HepG2 (cell line): ENCODE data around the gene IL15RA. TPM values are rescaled to one million over a fixed set of nuclear protein-coding genes. Genes with fewer than 3 reads are reported as not detected.

Source experiments
- ATAC-seq: fragments of 200-7000 bp; cut with Tn5 transposase; 3 replicates; pipeline ENCODE4 v1.9.1; 2020; ENCODE audit warnings: mild to moderate bottlenecking, moderate library complexity
- BruUV-seq: library from RNA; stranded (reverse); fragments of 400-500 nt; replicated peaks from 2 replicates; lab custom pipeline; 2021; lab: Mats Ljungman, UMichigan
- CTCF ChIA-PET: fragments of 300-600 bp; formaldehyde crosslinking; extraction: SDS; loops from one replicate; lab custom pipeline; 2021; ENCODE audit warnings: low total read pairs, inconsistent platforms, low intra/inter-chr PET ratio; lab: Yijun Ruan, JAX
- POLR2A ChIA-PET: fragments of 350-600 bp; sonication (Branson Sonifier 250); formaldehyde crosslinking; loops from one replicate; lab custom pipeline; 2020; ENCODE audit warnings: antibody characterized with exemption, inconsistent platforms; lab: Yijun Ruan, JAX
- DNase-seq: peaks from one replicate; pipeline ENCODE4 v3.0.0-alpha.2; 2015; ENCODE audit warnings: low spot score
- FAIRE-seq: peaks from 3 replicates; lab custom pipeline; 2011; peaks lifted over from hg19 to GRCh38; lab: Jason Lieb, UNC
- H2AFZ ChIP-seq: one replicate; pipeline ENCODE4 v1.6.1; 2011; ENCODE audit warnings: low read length, inconsistent platforms
- H3K27ac ChIP-seq: fragments of 300-600 bp; 3 replicates; pipeline ENCODE4 v1.8.0; 2011; ENCODE audit warnings: mixed run types, mild to moderate bottlenecking, mixed read lengths, low read length, inconsistent platforms; ENCODE audit not compliant: insufficient read depth; ENCODE audit errors: extremely low read length
- H3K27me3 ChIP-seq, 2 experiments: fragments of 200-600 bp in 1 of 2; 2 replicates in 1 of 2; 3 replicates in 1 of 2; pipeline versions ENCODE4 v1.6.0 to v1.8.0; 2011; ENCODE audit warnings: low read length in 2 of 2, mild to moderate bottlenecking in 2 of 2, moderate library complexity in 2 of 2, inconsistent platforms in 1 of 2; ENCODE audit not compliant: insufficient read depth in 2 of 2, control insufficient read depth in 1 of 2
- H3K36me3 ChIP-seq, 2 experiments: fragments of 200-600 bp in 1 of 2; replicated peaks in 1 of 2; 2 replicates in 1 of 2; 3 replicates in 1 of 2; pipeline versions ENCODE4 v1.5.1 to v1.8.0; 2011; ENCODE audit warnings: low read length in 2 of 2, inconsistent platforms in 1 of 2; ENCODE audit not compliant: insufficient read depth in 2 of 2, control insufficient read depth in 1 of 2
- H3K4me1 ChIP-seq: 2 replicates; pipeline ENCODE4 v1.5.1; 2012; ENCODE audit warnings: low read length, inconsistent platforms; ENCODE audit not compliant: insufficient read depth
- H3K4me2 ChIP-seq: 2 replicates; pipeline ENCODE4 v1.6.0; 2011; ENCODE audit warnings: low read depth, low read length, inconsistent platforms
- H3K4me3 ChIP-seq, 3 experiments: fragments of 200-600 bp in 1 of 3; sonication (generic), shearing (Covaris generic) in 1 of 3; replicated peaks in 1 of 3; 2 replicates each; pipeline ENCODE4 v1.5.1; 2011 to 2016; ENCODE audit warnings: low read length in 3 of 3, inconsistent platforms in 2 of 3, low read depth in 2 of 3, mild to moderate bottlenecking in 2 of 3, control low read depth in 1 of 3, mixed read lengths in 1 of 3; ENCODE audit not compliant: insufficient read depth in 1 of 3
- H3K79me2 ChIP-seq: one replicate; pipeline ENCODE4 v1.6.1; 2011; ENCODE audit warnings: low read length, inconsistent platforms; ENCODE audit not compliant: insufficient read depth
- H3K9ac ChIP-seq: 2 replicates; pipeline ENCODE4 v1.6.0; 2011; ENCODE audit warnings: mild to moderate bottlenecking, low read depth, low read length, inconsistent platforms; ENCODE audit not compliant: insufficient read depth
- H3K9me3 ChIP-seq: 2 replicates; pipeline ENCODE4 v1.5.1; 2012; ENCODE audit warnings: mild to moderate bottlenecking, low read length
- H4K20me1 ChIP-seq: 2 replicates; pipeline ENCODE4 v1.6.0; 2011; ENCODE audit warnings: inconsistent platforms, mild to moderate bottlenecking, low read length, moderate library complexity; ENCODE audit not compliant: insufficient read depth
- ATF4 ChIP-seq, 2 experiments: fragments of 450-650 bp in 1 of 2; sonication (generic) in 1 of 2; formaldehyde crosslinking; IDR thresholded peaks; 2 replicates each; pipeline versions ENCODE4 v1.5.0 to v1.8.0; 2020 to 2022; ENCODE audit warnings: mild to moderate bottlenecking in 1 of 2, missing genetic modification reagents in 1 of 2
- DBP ChIP-seq: sonication (generic); formaldehyde crosslinking; IDR thresholded peaks from 2 replicates; pipeline ENCODE4 v1.4.0; 2020; ENCODE audit warnings: missing genetic modification reagents; ENCODE audit errors: not compliant biosample characterization
- HNRNPLL ChIP-seq: fragments of 200-400 bp; formaldehyde crosslinking; IDR thresholded peaks from 2 replicates; pipeline ENCODE4 v1.6.1; 2017; ENCODE audit warnings: mild to moderate bottlenecking, low read depth, low read length; ENCODE audit not compliant: poor library complexity, severe bottlenecking
- ZNF253 ChIP-seq: sonication (generic); formaldehyde crosslinking; IDR thresholded peaks from 2 replicates; pipeline ENCODE4 v1.8.0; 2022; ENCODE audit warnings: mild to moderate bottlenecking, missing genetic modification reagents, borderline replicate concordance
- WGBS: methylation state at CpG from one replicate; pipeline ENCODE4 v1.1.6; 2017; ENCODE audit warnings: low lambda C conversion rate; 5-methylcytosine and 5-hydroxymethylcytosine counted together
- in situ Hi-C: cut with HindIII; loops from 2 replicates; pipeline ENCODE4 v1.10.0; 2017; ENCODE audit warnings: low pct_unique_long_range_greater_than_20kb; ENCODE audit not compliant: extremely low pct_ligation_motif_present
- intact Hi-C: fragments of 100-400 bp; cut with micrococcal nuclease; formaldehyde crosslinking; loops from one replicate; pipeline ENCODE4 v1.10.0; 2022; ENCODE audit not compliant: unreplicated experiment
- polyA plus RNA-seq, 8 experiments: library from polyadenylated mRNA; depleted of rRNA in 3 of 8; stranded (reverse) in 7 of 8; unstranded in 1 of 8; fragments of >200 nt; fragmentation: Illumina TruSeq in 4 of 8; extraction: Trizol in 4 of 8; gene quantifications; 2 replicates each; pipeline versions ENCODE4 v1.2.1 to v1.2.3, GENCODE V29; 2011 to 2016; ENCODE audit warnings: low read depth in 4 of 8, missing spikeins in 1 of 8, mixed read lengths in 1 of 8; ENCODE audit not compliant: insufficient read depth in 1 of 8
- total RNA-seq, 5 experiments: library from RNA; depleted of rRNA; stranded (reverse); fragments of >200 nt; fragmentation: Illumina TruSeq; extraction: Trizol; gene quantifications; 2 replicates each; pipeline ENCODE4 v1.2.3, GENCODE V29; 2016; ENCODE audit warnings: low read depth in 1 of 5

The IL15RA gene
- total and polyA plus RNA-seq, 2 of the 13 experiments (the other 11 are each of a cell fraction or from before 2014, with no cell fraction given): 0.53 to 0.77 TPM

- no peak for TF ChIP-seq ZNF253 (CRISPR knock-in tag)
- no peak for TF ChIP-seq HNRNPLL
Observed at GRCh38 chr10:5951721-5952407, 25.5 kb downstream of the IL15RA start (continued).

GRCh38 chr10:5951167-5951711 lies 26.1 kb downstream of the IL15RA start:
- no peak for ATAC-seq
- Histone ChIP-seq H3K36me3 (no peaks in the 10 kb centered on the region), H2AFZ (no peak overlapping the region), H3K4me2 (no peak overlapping the region), H3K27me3 (peaks cover under 1 to 33% of the 10 kb centered on the region in 2 experiments; a peak in 4 of 5 replicates), H3K27ac (no peak overlapping the region), H3K4me1 (peaks cover 2% of the 10 kb centered on the region), H3K4me3 (no peak overlapping the region), H4K20me1 (no peaks in the 10 kb centered on the region), H3K79me2 (no peaks in the 10 kb centered on the region), H3K9me3 (no peaks in the 10 kb centered on the region), H3K9ac (no peak overlapping the region)
- ChIA-PET CTCF (no interaction called here), POLR2A (no interaction called here)
- no TSS peak for BruUV-seq
- intact Hi-C loops (no loop called here), in situ Hi-C loops (no loop called here)
- no peak for TF ChIP-seq DBP
- TF ChIP-seq ATF4 (CRISPR knock-in tag; IDR thresholded peaks at IDR 0.05): 0 out of 4 replicates have a peak, but pooled peaks of 1 of the 2 experiments have one; percentile 24
- 41% methylated on average over 7 of the region's 7 CpGs for WGBS
- no peak for DNase-seq
- no peak for FAIRE-seq
